Measurements from ENCODE around the gene MINDY1.

GRCh38 chr1:150999926-151000325 lies 6.8 kb downstream of the MINDY1 start:
- TF ChIP-seq CTCF (IDR thresholded peaks at IDR 0.05; ENCODE audit: low read depth, low read length, poor library complexity, severe bottlenecking) (no peak), EZH2phosphoT487 (IDR thresholded peaks at IDR 0.05; ENCODE audit: borderline replicate concordance, low read length) (no peak)

Measured in DOHH2 (cell line).